ENCODE data around the gene GAS6.
"Not testable (repeated sequence)": the region's sequence is repeated elsewhere in the genome, so short reads cannot be mapped to it uniquely, and the experiment has no call there.

The GAS6 gene

DNA sequence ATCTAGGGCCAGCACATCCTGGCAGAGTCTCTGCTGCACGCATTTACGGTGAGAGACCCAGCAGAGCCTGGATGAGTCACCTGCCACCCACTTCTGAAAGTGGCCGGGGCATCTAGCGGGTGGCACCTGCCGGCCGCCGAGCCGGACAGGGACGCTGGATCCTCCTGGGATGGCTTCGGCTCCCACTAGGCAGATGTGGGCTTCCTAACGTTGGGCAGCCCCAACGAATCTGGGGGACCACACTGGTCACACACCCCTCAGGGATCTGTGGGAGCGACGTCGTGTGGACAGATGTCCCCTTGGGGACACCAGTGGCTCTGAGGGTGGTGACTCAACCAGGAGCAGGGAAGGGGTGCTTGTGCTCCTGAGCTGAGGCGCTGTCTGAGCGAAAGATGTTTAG is 72.7 kb downstream of the GAS6 start:
- DNase-seq (ENCODE audit: low read depth) = no peak

DNA sequence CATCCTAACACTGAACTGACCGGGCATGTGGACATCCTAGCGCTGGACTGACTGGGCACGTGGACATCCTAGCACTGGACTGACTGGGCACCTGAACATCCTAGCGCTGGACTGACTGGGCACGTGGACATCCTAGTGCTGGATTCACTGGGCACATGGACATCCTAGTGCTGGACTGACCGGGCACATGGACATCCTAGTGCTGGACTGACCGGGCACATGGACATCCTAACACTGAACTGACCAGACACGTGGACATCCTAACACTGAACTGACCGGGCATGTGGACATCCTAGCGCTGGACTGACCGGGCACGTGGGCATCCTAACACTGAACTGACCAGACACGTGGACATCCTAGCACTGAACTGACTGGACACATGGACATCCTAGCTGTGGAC is 73.9 kb downstream of the GAS6 start:
- DNase-seq (ENCODE audit: low read depth) = not testable (repeated sequence)

DNA sequence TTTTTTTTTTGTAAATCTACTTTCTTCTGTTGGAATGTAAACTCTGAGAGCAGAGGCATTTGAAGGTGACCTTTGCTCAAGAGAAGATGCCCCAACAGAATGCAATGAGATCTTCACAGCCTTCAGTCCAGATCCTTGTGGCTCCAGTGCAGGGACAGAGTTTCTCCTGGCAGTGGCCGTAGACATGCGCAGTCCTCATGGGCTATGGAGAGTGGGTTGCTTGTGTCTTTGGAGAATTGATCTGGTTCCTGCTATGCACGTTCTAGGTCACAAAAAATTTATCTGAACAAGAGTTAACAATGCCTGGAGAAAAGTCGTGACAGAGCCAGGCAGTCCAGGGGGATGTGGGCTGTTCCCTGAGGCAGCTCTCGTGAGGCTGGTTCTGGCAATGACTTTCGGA is 74.7 kb downstream of the GAS6 start:
- no peak for DNase-seq (ENCODE audit: low read depth)

DNA sequence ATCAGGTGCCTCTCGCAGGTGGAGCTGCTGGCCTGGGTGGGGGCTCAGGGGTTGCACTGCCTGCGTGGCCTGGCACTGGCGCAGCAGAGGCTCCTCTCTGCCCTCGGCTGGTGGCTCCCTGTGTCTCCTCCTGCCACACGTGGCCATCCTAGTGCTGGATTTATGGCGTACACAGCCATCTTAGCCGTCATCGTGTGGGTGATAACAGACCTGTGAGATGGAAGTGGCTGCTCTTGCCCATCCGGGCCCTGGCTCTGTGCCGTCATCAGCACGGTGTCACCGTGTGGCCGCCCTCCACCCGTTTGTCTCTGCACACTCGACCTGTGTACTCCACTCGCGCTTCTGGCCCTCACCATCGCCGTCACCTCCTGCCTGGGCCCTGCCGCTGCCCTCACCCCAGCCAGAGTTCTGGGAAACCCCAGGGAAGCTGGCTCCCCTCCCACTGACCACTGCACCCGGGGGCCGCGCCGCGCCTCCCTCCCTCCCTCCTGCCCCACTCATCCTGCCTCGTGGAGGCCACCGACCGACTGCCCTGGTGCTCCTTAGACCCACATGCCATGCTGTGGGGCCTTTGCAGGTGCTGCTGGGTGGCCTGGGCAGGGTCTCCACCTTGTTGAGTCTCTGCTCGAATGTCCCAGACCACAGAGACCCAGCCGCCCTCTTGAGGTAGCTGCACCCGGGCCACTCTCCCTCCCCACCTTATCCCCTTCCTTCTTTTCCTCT is 75.3 kb downstream of the GAS6 start:
- no peak for DNase-seq (ENCODE audit: low read depth)

DNA sequence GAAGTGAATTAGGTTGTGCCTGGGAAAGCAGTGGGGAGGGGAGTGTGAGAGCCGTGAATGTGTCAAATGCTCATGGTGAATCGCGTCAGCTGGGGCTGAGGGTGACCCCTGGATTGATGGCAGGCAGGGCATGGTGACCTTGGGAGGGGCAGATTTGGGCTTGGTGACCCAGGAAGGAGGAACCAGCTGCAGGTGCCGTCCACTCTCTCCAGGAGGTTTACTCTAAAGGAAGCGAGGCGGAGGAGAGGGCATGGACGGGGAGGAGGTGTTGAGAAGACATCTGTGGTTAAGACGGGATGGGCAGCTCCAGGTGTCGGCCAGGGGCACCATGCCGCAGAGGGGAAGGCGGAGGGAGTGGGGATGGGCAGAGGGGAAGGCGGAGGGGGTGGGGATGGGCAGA is 76.2 kb downstream of the GAS6 start:
- no peak for DNase-seq (ENCODE audit: low read depth)

DNA sequence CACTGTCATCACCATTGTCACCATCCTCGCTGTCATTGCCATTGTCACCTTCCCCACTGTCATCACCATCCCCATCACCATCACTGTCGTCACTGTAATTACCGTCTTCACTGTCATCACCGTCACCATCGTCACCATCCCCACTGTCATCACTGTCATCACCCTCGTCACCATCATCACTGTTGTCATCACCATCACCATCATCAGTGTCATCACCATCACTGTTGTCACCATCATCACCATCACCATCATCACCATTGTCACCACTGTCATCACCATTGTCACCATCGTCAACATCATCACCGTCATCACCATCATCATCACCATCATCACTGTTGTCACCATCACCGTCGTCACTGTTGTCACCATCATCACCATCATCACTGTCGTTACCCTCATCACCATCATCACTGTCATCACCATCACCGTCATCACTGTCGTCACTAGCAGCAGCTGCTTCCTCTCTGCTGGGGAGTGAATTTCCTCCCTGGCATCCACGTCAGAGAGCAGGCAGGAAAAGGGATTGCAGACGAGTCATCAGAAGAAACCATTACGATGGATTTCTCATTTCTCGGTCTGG is 77.5 kb downstream of the GAS6 start:
- DNase-seq (ENCODE audit: low read depth) = no peak

DNA sequence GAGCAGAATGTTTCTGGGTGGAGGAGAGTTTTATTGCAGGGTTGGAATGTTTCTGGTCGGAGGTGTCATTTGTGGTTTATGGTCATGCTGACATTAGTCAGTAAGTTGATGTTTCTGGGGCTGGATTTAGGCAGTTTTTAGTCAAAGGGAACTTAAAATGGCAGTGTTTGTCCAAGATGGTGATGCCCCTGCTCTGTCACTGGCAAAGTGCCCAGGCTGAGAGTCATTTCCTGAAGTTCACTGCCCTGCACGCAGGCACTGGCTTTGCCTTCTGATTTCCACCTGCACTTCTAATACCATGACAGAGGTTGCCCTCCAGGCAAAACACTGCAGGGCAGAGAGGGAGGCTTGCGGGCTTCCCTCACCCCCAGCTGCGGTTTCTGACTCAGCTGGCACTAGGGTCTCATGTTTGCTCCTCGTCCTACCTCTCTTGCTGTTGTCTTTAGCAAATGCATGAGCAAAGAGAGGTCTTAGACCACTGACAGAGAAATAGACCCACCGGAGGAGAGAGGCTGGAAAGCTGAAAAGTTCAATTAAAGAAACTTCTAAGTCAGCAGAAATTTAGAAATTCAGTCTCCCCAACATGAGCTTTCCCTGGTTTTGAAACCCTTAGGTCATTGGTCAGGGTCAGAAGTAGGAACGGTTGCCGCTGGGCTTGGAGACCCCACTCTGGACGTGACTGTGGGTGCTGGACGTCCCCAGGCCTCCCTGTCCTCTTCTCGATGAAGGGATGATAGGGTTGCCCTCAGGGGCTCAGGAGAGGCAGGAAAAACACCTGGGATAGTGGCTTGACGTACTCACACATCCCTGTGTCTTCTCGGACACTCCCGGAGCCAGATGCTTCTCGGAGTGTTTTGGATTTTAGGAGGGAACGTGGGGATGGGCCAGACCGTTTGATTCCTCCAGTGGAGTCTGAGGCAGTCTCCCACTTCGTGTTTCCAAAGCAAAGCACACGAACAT is 78.5 kb downstream of the GAS6 start:
- no peak for DNase-seq (ENCODE audit: low read depth)

DNA sequence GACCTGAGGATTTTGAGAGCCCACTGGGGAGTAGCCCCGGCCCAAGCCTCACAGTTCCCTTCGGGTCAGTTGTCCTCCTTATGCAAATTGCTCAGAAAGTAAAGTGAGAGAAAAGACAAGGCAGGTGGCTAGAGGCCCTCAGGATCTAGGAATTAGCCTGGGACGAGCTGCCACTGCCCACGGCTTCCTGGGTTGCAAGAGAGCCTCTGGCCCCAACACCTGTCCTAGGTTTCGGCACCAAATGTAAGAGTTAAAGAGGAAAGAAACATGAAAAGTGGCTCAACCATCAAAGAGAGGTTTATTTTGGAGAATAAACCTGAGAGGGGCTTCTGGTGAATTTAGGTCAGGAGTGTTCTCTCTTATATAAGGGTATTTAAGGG is 79.2 kb downstream of the GAS6 start:
- DNase-seq (ENCODE audit: low read depth) = no peak

DNA sequence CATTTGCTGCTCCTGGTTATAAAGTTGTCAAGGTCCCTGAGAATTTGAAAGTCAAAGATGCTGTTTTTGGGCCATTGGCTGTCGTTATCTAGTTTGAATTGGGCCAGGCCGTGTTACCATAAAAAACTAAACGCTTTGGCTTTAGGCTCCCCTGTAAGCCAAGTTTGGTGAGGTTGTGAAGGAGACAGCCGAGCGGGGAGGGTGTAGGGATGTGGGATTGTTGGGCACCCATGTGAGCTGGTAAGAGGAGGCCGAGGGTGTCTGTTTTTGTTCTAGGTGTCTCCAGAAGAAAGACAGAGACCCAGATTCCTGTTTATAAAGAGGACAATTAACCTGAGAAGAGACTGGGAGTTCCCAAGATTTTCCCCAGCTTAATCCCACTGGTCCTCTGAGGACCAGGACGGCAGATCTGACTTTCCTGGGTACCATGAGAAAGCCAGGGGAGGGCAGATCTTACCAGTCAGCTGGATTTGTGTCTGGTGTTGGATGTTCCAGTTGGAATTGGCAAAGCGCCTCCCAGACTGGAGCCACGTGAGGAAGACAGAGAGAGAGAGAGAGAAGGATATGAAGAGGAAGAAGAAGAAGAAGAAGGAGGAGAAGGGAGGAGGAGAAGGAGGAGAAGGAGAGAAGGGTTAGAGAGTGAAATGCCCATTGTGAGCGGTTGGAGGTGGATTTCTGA is 79.8 kb downstream of the GAS6 start:
- no peak for DNase-seq (ENCODE audit: low read depth)

DNA sequence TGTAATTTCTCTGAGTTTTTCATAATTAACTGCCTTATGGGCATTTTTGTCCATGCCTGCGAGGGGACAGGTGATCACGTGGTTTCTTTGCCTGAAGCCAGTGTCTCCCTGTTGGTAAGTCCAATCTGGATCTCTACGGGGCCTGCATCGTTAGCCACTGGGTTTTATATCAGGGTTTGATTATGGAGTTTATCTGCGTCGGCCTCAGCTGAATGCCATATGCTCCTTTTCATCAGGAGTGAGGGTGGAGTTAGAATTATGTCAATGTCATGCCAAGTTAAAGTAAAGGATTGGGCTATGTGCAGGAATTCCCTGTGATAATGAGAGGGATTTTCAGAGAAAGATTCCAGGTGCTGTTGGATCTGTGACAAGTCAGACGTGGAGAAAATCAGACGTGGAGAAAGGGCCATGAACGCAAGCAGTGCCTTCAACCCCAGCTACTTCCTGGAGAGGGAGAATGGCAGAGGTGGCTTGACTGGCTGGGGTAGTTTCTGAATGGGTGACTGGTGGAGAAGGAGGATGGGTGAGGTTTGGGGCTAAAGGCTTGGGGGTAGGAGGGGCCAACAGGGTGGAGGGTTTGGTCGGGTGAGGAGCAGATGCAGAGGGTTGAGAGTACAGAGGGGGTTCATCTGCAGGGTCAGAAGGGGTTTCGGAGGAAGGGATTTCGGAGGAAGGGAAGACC is 80.5 kb downstream of the GAS6 start:
- DNase-seq (ENCODE audit: low read depth) = no peak

DNA sequence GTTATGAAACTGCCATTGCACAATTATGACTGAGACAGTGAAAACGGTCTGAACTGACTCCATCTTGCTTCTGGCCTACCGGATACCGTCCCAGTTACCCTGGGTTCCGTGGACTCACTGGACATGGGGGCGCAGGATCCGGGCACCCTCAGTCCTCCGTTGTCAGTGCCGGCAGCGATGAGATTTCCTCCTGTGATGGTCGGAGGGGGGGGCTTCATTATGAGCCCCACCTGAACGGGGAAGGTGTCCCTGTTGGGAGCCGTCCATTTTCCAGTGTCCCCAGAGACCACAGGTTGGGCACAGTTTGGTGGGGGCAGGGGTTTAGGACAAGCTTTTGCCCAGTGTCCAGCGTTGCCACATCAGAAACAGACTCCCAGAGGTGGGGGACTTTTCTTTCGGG is 81.4 kb downstream of the GAS6 start:
- no peak for DNase-seq (ENCODE audit: low read depth)

DNA sequence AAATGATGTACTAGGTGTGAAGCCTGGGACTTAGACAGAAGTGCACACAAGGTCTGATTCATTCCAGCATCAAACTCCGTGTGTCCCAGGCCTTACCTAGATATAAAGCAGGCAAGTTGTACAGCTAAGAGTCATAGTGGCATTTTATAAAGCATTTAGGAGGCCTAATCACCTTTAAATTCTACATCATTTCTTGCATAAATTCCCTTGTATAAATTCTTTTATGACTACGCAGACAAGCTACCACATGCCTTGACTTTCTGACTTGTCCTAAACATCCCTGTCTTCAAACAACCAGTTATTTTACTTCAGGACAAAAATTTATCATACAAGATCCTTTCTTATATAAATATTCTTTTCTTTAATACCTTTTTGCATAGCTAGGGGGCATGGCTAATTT is 82.3 kb downstream of the GAS6 start:
- no peak for DNase-seq (ENCODE audit: low read depth)

DNA sequence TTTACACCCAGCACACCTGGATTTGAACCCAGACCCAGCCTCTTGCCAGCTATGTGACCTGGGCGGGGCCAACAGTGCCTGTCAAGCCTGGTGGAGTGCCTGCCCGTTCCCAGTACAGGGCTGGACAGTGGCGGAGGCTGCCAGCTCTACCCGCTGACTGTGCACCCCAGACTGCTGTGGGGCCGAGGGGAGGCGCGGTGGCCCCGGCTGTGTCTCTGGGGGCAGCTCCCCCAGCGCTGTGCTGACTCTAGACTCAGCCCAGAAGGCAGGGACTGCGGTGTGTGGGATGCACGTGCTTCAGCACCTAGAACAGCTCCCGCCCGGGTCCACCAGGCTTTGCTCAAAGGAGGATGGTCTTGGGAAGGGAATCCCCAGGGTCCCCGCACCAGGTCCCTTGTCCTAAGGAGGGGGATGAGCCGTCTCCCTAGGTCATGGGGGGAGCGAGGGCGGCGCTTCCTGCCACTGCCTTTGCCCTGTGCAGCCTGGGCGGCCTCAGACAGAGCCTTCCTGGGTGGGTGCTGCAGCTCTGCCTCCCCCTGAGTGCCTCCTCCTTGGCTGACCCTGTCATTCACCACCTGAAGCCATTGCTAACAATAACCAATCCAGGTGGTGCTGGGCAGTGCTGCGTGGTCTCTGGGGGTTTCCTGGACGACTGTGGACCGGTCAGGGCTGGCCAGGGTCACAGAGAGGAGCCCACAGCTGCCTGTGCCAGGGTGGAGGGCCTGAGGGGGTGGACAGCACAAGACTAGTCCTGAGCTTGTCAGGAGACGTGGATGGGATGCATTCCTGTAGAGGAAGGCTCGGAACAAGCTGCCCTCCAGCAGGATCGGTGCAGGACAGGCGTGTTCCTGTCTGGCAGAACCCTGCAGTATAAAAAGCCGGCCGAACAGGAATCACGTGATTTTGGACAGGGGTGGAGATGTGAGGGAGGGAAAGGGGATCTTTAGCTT is 86.3 kb downstream of the GAS6 start:
- DNase-seq (ENCODE audit: low read depth) = no peak

DNA sequence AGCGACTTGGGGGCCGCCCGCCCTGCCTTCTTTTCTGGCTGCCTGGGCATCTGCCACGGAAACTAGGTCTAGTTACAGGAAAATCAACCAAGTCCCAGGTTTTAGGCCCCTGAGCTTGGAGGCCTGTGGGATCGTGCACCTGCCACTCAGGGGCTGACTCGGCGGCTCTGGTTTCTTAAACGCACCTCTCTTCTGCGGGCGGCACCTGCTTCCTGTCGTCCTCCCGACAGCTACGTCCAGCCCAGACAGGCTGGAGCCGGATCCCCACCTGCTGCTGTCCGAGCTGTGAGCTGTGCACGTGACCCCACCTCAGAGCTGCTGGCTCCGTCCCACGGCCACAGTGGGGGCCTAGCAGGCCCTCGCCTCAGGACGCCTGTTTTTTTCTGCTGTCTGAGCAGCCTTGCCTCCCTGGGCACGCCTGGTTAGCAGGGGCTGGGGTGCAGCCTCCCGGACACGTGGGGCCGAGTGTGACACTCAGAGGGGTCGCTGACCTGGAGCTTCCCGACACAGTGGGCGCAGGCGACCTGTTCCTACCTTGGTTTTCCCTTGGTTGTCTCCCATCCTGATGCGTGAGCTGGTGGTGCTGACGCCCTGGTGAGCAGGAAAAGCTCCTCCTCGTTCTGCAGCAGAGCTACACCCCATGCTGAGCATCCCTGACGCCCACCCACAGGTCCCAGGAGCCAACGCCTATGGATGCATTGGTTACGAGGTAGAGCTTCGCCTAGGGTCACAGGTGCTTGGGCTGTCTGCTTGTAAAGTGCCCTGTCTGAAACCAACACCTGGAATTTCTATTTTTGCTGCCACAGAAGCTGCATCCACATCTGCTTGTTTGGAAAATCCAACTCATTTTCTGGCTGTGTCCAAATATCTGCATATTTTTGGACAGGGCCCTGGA is 87.4 kb downstream of the GAS6 start:
- DNase-seq (ENCODE audit: low read depth) = no peak

DNA sequence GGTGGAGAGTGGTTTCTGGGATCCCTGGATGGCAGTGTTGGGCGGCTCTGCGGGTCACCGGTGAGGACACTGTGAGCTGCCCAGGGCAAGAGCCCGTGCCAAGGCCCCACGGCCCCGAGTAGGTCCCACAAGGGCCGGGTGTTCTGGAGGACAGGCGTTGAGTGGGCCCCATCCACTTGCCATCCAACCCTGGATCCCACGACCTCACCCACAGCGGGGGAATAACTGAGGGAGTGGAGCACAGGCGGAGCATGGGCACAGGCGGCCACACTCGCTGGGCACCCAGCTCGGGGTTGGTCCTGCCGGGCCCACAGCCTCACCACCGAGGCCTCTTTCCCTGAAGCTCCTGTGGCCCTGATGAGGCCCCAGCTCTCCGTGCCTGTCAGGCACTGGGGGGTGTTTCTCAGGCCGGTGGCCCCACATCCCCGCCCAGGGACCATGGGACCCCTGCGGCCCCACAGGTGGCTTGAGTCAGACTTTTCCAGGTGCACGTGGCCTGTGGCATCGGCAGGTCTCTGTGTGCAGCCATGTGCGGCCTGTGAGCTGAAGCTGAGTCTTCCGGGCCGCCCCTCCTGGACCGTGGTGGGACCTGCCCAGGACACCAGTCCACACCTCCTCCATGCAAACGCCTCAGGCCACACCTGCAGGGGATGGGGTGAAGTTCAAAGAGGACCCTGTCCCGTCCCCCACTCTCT is 88.3 kb downstream of the GAS6 start:
- DNase-seq (ENCODE audit: low read depth) = no peak

DNA sequence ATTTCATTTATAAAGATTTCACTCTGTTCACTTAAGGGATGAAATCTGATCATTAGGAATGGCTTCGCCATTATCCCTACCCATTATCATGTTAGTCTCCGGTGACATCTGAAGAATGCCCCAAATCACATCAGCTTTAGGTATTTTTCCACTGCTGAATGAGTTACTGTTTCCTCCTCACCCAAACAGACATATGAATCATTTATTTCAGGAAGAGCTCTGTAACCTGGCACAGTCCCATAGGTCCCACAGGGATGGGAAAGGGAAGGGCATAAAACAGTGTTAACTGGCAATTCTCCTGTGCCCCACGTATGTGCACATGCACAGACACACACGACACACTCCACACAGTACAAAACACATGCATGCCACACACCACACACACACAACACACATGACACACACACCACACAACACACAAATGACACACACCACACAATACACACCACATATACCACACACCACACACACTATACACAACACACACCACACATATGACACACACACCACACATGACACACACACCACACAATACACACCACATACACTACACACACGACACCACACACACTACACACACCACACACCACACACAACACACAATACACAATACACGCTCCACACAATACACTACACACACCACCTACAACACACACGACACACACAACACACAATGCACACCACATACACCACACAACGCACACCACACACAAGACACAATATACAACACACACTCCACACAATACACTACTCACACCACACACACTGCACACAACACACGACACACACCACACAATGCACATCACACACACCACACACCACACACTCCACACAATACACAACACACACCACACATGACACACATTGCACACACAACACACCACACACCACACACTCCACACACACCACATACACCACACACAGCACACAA is 89.4 kb downstream of the GAS6 start:
- no peak for DNase-seq (ENCODE audit: low read depth)

DNA sequence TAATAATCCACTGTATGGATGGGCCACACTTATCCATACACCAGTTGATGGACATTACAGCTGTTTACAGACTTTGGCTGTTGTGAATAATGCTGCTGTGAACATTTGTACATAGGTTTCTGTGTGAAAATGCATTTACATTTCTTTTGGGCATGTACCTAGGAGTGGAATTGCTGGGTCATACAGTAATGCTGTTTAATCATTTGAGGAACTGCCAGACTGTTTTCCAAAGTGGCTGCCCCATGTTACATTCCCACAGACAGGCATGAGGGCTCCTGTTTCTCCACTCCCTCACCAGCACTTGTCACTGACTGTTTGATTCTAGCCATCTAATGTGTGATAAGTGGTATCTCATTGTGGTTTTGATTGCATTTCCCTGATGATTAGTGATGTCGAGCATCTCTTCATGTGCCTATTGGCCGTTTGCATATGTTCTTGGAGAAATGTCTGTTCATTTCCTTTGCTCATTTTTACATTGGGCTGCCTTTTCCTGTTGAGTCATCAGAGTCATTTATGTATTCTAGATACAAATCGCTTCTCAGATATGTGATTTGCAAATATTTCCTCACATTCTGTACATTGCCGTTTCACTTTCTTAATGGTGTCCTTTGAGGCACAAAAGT is 92.1 kb downstream of the GAS6 start:
- no peak for DNase-seq (ENCODE audit: low read depth)
